NOMO-1 (cell line): ENCODE results near the gene BTN3A1.
"Not testable (repeated sequence)": the region's sequence is repeated elsewhere in the genome, so short reads cannot be mapped to it uniquely, and the experiment has no call there.

ENCODE experiments used
- DNase-seq, 2 experiments: peaks; one replicate each; lab custom pipeline; 2025; ENCODE audit not compliant: unreplicated experiment in 2 of 2; lab: John Stamatoyannopoulos, UW

BTN3A1 gene

DNA sequence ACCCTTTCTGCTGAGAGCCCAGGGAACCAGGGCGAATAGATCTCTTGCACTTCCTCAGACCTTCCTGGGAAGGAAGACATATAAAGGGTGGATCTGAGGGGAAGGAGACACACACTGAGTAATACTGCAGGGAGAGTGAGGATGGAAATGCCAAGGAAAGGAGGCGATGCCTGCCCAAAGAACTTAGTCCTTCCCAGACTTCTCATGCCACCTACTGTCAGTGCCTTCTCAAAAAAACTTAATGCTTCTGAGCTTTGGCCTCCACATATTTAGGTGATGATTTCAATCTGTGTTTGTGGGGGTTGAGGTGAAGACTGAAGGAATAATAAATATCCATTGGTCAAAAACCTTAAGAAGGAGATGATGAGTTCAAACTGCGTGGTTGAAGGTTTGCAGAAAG, 9.7 kb downstream of the BTN3A1 start:
- no peak for DNase-seq

DNA sequence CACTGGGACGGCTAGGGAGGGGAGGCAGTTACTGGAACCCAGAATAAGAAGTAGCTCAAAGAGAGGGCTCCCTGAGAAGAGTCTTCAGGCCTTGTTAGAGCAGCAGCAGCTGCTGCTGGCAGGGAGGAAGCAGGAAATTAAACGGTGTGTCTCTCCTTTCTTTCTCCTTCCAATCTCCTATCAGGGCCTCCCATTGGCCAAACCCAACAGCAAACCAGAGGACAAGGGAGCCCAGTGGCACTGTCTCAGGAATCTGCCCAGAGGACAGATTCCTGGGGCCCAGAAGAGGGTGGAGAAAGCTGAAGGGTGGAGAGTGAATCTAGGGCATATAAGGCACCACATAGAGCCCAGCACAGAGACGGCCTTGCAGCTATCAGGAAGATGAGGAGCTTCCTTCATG, 10.2 kb downstream of the BTN3A1 start:
- DNase-seq: no peak

GRCh38 chr6:26412954-26413353, 10.9 kb downstream of the BTN3A1 start:
- no peak for DNase-seq

GRCh38 chr6:26414281-26414680, 12.2 kb downstream of the BTN3A1 start:
- no peak for DNase-seq

- no peak for DNase-seq
These were observed 13.1 kb downstream of the BTN3A1 start for GRCh38 chr6:26415036-26415614.

- DNase-seq: no peak
These were observed 13.7 kb downstream of the BTN3A1 start for GRCh38 chr6:26415791-26416190.

- no peak for DNase-seq
These were observed 14.2 kb downstream of the BTN3A1 start for GRCh38 chr6:26416288-26416687.

GRCh38 chr6:26418077-26418476, 16.0 kb downstream of the BTN3A1 start:
- not testable (repeated sequence) for DNase-seq

GRCh38 chr6:26418795-26419194, 16.7 kb downstream of the BTN3A1 start:
- DNase-seq: not testable (repeated sequence)

GRCh38 chr6:26420688-26421171, 18.7 kb downstream of the BTN3A1 start:
- DNase-seq: peak in 1 of 2 experiments; percentile 8

DNA sequence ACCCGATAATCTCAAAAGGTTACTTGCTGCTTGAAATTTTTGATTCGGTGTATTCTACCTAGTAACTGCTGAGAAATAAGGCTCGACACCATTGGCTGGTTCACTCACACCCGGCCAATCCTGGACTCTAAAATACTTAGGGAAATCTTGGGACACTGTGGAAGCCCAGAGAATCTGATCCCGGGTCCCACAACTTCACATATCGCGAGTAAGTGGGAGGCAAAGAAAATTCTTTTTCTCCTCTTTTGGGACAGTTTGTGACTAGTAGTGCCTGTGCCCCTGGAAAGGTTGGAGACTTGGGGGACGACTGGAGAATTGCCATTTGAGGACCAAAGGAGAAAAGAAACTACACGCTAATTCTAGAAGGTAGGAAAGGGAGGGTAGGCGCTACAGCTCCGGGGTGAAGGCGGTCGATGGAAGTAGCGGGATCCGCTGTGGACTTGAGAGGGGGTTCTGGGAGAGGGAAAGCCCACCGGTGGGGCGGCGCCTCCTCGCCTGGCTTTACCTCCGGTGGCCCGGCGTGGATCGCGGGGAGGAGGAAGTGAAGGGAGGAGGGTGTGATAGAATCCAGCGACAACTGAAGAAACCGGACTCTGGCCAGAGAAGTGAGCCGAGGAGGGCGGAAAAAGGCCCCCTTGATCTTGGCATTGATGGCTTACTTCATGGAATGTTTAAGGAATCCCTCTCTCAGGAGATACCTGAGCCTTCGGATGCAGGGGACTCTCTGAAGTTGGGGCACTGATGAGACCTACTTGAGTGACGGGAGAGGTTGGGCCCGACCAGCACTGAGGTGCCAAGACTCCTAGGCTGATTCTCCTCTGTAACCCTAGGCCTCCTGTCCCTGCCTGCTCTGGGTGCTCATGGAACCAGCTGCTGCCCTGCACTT, 19.4 kb downstream of the BTN3A1 start:
- peak; percentile 36 to 86 for DNase-seq

DNA sequence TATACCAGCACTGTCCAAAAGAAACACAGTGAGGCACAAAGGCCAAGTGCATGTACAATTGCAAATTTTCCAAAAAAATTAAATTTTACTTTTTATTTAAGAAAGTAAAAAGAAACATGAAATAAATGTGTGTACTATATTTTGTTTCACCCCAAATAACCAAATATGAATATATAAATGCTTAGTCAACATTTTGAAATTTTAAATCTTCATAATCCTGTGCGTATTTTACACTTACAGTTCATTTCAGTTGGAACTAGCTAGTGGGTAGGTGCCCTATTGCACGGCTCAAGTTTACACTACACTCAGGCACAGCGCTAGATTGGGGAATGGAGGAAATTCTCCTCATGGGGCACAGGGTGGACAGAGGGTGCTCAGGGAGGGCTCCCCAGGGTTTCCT, 20.3 kb downstream of the BTN3A1 start:
- DNase-seq: no peak

- DNase-seq: no peak
These were observed 24.8 kb downstream of the BTN3A1 start for GRCh38 chr6:26426691-26427450.

- no peak for DNase-seq
These were observed 25.4 kb downstream of the BTN3A1 start for GRCh38 chr6:26427451-26427809.

GRCh38 chr6:26428206-26428605, 26.1 kb downstream of the BTN3A1 start:
- no peak for DNase-seq

DNA sequence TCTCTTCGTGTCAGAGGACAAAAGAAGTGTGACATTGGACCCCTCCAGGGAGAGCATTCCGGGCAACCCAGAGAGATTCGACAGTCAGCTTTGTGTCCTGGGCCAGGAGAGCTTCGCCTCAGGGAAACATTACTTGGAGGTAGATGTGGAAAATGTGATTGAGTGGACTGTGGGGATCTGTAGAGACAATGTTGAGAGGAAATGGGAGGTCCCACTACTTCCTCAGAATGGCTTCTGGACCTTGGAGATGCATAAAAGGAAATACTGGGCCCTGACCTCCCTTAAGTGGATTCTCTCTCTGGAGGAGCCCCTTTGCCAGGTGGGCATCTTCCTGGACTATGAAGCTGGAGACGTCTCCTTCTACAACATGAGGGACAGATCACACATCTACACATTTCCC, 28.7 kb downstream of the BTN3A1 start:
- DNase-seq: no peak

GRCh38 chr6:26431258-26432172, 29.4 kb downstream of the BTN3A1 start:
- peak; percentile 4 to 20 for DNase-seq

GRCh38 chr6:26432627-26433201, 30.6 kb downstream of the BTN3A1 start:
- no peak for DNase-seq

- DNase-seq: not testable (repeated sequence)
These were observed 31.6 kb downstream of the BTN3A1 start for GRCh38 chr6:26433680-26434079.

DNA sequence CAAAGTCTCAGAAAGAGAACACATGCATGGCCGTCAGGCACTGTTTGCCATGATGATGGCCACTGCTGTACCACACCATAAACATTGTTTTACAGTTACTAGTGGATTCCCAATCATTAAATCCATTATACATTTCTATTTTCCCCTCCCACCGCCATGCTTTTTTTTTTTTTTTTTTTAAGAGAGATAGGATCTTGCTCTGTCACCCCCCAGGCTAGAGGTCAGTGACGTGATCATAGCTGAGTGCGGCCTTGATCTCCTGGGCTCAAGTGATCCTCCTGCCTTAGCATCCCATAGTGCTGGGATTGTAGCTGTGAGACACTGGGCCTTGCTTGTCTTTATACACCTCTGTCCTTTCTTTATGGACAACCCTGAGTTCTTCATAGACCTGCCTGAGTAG, 33.9 kb downstream of the BTN3A1 start:
- DNase-seq: no peak
